Type B pancreatic cell (in vitro differentiated cells): ENCODE data around the gene SKA3. TPM values are rescaled to one million over a fixed set of nuclear protein-coding genes. Genes with fewer than 3 reads are reported as not detected.
A peak's percentile ranks its signal among the peaks of the same experiment; 100 is the strongest.

Experiments
- DNase-seq: peaks from one replicate; pipeline ENCODE4 v3.0.0; 2021; ENCODE audit warnings: mixed read lengths; ENCODE audit not compliant: unreplicated experiment; ENCODE audit errors: extremely low spot score
- H3K27ac Mint-ChIP-seq: 2 replicates; pipeline ENCODE4 v1.8.0; 2021; ENCODE audit warnings: mild to moderate bottlenecking, mixed read lengths
- H3K27me3 Mint-ChIP-seq: 2 replicates; pipeline ENCODE4 v1.8.0; 2021; ENCODE audit warnings: mixed read lengths
- H3K36me3 Mint-ChIP-seq: 2 replicates; pipeline ENCODE4 v1.8.0; 2021; ENCODE audit warnings: mixed read lengths
- H3K4me1 Mint-ChIP-seq: one replicate; pipeline ENCODE4 v1.8.0; 2021; ENCODE audit warnings: mixed read lengths; ENCODE audit not compliant: unreplicated experiment
- H3K4me3 Mint-ChIP-seq: 2 replicates; pipeline ENCODE4 v1.8.0; 2021; ENCODE audit warnings: mild to moderate bottlenecking, mixed read lengths
- H3K9me3 Mint-ChIP-seq: 2 replicates; pipeline ENCODE4 v1.8.0; 2021; ENCODE audit warnings: mixed read lengths
- CTCF ChIP-seq: fragments of 200-600 bp; sonication (generic); conservative IDR thresholded peaks from 2 replicates; pipeline ENCODE4 v1.5.0; 2021; ENCODE audit warnings: antibody characterized with exemption, mild to moderate bottlenecking
- total RNA-seq: library from RNA; stranded (reverse); gene quantifications from 2 replicates; pipeline ENCODE4 v1.2.1, GENCODE V29; 2021; ENCODE audit warnings: low replicate concordance

Gene SKA3
- total RNA-seq, 1 donor from 2014 or later, result 20.5 TPM

- Mint-ChIP-seq H3K27me3 (peaks cover 6% of the 10 kb centered on the region), H3K4me3 (no peak overlapping the region), H3K36me3 (no peaks in the 10 kb centered on the region), H3K9me3 (no peaks in the 10 kb centered on the region), H3K27ac (no peak overlapping the region), H3K4me1 (peaks cover under 1% of the 10 kb centered on the region)
- no peak for TF ChIP-seq CTCF
- no peak for DNase-seq
Measured at GRCh38 chr13:21134475-21134874, 41.9 kb downstream of the SKA3 start.

- no peaks in the 10 kb centered on the region for H3K4me1 Mint-ChIP-seq
Measured at GRCh38 chr13:21133077-21133476, 43.3 kb downstream of the SKA3 start.

GRCh38 chr13:21130116-21130515, 46.2 kb downstream of the SKA3 start:
- Mint-ChIP-seq H3K4me1 (peaks cover under 1% of the 10 kb centered on the region), H3K9me3 (no peaks in the 10 kb centered on the region), H3K4me3 (no peak overlapping the region), H3K36me3 (no peaks in the 10 kb centered on the region), H3K27ac (no peak overlapping the region), H3K27me3 (peaks cover 6% of the 10 kb centered on the region)
- no peak for DNase-seq
- no peak for TF ChIP-seq CTCF

More at GRCh38 chr13:21133077-21133476, 43.3 kb downstream of the SKA3 start:
- TF ChIP-seq CTCF, result no peak
- Mint-ChIP-seq H3K27ac (no peak overlapping the region), H3K9me3 (no peaks in the 10 kb centered on the region), H3K27me3 (peaks cover 6% of the 10 kb centered on the region), H3K4me3 (no peak overlapping the region), H3K36me3 (no peaks in the 10 kb centered on the region)
- no peak for DNase-seq

DNA sequence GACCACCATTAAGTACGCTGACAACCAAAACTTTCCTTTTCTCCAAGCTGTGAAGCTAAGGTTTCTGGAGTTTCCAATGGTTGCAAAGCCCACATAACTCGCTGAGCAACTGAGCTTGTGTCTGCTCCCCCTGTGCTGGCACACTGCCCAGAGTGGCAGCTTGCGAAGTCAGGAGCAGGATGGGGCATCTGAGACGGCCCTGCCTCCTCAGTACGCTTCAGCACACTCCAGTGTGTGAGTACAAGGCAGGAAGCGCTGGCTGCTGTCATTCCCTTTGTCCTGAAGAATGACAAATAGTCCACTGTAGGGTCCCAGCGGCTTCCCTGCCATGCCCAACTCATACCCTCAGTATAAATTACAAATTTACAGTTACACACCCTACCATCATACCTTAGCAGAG, 51.5 kb downstream of the SKA3 start:
- Mint-ChIP-seq H3K36me3 (no peaks in the 10 kb centered on the region), H3K4me3 (peak overlapping the region; percentile 57), H3K27me3 (peaks cover 2% of the 10 kb centered on the region), H3K27ac (peak overlapping the region; percentile 76), H3K9me3 (no peaks in the 10 kb centered on the region), H3K4me1 (peaks cover 7% of the 10 kb centered on the region)
- DNase-seq, result peak; percentile 81
- TF ChIP-seq CTCF, result no peak

GRCh38 chr13:21123956-21124355, 52.4 kb downstream of the SKA3 start:
- Mint-ChIP-seq H3K4me3 (no peak overlapping the region), H3K36me3 (no peaks in the 10 kb centered on the region), H3K27ac (no peak overlapping the region), H3K9me3 (no peaks in the 10 kb centered on the region), H3K27me3 (no peaks in the 10 kb centered on the region), H3K4me1 (peaks cover 7% of the 10 kb centered on the region)
- no peak for TF ChIP-seq CTCF
- no peak for DNase-seq

DNA sequence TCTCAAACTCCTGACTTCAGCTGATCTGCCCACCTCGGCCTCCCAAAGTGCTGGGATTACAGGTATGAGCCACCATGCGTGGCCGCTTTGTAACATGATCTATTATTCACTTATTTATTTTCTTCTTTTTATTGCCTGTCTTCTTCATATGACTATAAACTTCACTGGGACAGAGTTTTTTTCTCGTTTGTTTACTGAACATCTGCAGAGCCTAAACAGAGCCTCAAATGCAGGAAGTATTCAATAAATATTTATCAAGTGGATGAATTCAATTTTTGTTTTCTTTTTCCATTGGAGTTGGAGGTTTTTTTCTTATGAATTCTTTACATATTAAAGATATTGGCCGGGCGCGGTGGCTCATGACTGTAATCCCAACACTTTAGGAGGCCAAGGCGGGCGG, 54.7 kb downstream of the SKA3 start:
- H3K27ac Mint-ChIP-seq, result no peak overlapping the region
- no peaks in the 10 kb centered on the region for H3K9me3 Mint-ChIP-seq
- H3K27me3 Mint-ChIP-seq, result no peaks in the 10 kb centered on the region
- no peak for TF ChIP-seq CTCF
- DNase-seq, result no peak
- peaks cover 7% of the 10 kb centered on the region for H3K4me1 Mint-ChIP-seq
- H3K4me3 Mint-ChIP-seq, result no peak overlapping the region
- H3K36me3 Mint-ChIP-seq, result no peaks in the 10 kb centered on the region
